ENCODE data around the gene FOXP3.

FOXP3 gene

DNA sequence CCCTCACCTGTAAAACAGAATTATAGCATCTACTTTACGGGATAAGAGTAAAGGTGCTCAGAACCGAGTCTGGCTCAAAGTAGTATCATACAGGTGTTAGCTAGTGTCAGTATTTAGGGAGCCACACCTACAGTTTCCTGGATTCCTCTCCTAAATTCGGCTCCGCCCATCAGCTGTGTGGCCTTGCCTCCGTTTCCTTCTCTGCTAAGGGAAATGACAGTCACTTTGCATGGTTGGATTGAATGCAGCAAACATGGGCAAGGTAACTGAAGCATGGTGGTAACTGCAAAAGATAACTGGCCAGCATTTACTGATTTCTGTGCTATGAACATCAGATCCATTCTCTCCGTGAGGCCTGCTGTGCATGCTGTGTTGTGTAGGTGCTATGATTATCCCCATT lies 7.9 kb upstream of the FOXP3 start:
- DNase-seq, result no peak

DNA sequence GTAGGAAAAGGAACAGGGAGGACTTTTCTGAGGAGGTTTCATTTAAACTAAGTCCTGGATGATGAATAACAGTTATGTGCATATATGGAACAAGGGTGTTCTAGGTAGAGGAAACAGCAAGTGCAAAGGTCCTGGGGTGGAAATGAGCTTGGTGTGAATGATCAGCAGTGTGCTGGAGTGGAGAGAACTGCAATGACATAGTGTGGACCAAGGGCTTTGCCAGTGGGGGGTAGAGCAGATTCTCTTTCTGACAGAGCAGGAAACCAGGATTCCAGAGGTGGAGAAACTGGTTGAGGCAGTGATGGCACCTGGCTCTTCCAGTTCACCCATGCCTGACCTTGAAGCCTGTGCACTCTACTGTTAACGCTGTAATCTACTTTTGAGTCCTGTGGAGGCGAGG lies 6.8 kb upstream of the FOXP3 start:
- no peak for DNase-seq

DNA sequence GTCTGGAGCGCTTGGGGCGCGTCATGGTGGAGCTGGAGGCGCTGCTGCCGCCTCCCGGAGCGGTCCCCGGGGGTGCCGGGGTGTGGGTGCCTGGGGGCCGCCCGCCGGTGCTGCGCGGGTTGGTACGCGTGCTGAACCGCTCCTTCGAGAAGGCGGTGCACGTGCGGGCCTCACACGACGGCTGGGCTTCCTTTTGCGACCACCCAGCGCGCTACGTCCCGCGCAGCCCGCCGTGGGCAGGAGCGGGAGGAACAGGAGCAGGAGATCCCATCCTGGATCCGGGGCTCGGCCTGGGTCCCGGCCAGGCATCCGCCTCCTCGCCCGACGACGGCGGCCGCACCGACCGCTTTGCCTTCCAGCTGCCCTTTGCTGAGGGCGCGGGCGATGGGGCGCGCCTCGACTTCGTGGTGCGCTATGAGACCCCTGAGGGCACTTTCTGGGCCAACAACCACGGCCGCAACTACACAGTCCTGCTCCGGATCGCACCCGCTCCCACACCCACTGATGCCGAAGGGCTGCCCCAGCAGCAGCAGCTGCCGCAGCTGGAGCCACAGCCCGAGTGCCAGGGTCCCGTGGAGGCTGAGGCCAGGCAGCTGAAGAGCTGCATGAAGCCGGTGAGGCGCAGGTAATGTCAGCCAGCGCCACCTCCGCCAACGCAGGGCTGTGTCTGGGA lies 5.9 kb upstream of the FOXP3 start:
- DNase-seq, result no peak

DNA sequence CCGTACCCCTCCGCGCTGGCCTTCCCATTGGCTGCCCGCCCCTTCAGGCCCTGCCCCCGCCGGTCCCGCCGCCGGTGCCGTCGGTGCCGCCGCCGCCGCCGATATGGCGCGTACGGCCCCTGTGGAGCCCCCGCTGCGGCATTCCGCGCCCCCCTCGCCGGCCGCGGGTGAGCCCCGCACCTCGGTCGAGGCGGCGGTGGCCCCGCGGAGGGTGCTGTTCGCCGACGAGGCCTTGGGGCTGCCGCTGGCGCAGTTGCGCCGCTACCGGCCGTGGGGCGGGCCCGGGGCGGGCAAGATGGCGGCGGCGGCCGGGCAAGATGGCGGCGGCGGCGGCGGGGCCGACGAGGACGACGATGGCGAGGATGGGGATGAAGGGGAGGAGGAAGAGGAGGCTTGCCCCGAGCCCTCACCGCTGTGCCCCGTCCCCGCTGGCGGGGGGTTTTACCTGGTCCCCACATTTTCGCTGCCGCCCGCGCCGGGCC lies 5.3 kb upstream of the FOXP3 start, which contains the start of gene PPP1R3F:
TSS of gene PPP1R3F (plus strand) at position 27 of the 482 bp plus-strand sequence. CDS start at position 104, 77 bp downstream.
- DNase-seq, result no peak

DNA sequence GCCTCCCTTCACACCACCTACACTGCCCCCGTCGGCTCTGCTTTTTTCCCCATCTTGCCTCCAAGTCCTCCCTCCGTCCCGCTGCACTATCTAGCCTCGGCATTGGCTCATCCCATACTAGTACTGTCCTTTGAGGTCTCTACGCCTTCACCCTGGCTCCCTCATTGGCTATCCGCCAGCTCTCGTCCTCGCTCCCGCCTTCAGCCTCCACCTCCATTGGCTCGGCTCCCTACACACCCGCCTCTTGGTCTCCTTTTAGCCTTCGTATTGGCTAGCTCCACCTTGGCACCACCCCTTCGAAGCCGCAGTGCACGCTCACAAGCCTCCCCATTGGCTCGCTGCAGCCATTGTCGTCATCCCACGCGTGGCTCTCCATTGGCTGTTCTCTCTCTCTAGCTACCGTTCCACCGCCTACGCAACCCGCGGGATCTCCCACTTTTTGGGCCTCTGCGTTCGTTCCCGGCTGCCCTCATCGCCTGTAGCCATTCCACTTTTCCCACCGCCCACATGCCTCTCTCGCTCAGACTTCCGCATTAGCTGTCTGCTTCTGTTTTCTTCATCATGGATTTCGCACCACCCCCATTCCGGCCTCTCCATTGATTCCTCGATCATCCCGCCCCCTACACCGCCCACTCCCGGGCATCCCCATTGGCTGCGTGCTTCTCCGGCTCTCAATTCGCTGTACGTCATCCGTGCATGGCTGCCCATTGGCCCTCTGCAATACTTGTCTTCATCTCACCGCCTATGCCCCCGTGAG lies 4.7 kb upstream of the FOXP3 start:
- DNase-seq, result peak; percentile 93

DNA sequence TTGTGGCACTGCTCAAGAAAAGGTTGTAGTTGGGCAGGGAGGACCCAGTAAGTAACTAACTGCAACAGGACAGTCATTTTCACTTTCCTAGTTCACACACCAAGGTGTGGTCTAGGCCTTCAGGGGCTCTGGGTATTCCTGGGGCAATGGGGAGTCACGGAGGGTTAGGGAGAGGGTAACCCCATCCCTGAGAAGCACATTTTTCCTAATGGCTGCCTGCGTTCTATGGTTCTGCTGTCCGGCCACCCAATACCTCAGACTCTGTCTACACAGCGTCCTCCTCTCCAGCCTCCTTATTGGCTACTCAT lies 4.1 kb upstream of the FOXP3 start:
- DNase-seq, result no peak

DNA sequence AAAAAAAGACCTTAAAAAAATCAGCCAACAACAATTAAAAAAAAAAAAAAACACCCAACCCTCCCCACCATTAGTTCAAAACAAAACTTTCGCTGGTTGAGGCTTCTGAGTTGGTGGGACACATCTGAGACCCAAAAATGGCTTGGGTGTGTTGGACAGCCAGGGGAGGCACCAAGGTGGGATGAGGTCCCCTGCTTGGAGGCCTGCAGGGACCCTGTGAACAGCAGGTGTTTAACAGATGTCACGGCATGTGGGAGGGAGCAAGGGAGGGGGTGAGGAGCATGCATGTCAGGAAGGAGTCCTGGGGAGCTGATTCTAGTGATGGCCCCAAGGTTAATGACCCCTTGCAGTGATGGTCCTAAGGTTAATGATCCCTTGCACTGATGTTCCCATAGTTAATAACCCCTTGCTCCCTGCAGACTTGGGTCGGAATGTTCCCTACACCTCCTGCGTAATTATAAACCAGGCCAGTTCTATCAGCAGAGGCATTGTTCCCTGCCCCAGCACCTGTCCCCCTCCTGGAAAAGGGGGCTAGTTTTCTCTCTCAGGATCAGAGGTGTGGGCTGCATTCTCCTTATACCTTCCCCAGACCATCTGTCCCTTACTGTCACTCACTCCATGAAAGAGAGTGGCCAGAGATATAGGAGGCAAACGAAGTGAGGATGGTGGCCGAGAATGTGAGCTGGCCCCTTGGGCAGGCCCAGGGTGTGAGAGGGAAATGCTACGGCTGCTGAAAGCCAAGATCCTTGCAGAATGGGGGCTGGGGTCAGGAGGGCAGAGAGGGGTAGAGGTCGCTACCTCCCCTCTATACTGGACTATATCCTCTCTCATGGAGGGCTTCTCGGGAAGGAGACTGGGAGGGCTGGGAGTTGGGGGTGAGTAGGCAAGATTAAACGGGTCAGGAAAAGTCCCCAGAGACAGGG lies 2.3 kb upstream of the FOXP3 start:
- DNase-seq, result no peak

DNA sequence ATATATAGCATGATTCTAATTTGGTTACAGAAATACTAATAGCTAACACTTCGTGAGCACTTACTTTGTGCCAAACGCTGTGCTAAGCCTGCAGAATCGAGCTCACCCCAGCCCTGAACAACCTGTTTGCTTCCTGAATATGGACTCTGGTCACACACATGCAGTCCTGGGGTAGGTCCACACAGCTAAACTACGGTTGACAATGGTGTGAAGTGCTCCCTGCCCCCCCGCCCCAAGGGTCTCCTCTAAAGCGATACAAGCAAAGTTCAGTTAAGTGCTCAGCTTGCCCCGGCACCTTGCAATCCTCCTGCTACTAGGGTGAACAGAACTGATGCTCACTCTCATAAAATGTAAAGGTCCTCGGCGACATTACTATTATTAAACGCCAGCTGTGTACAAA lies 879 bp downstream of the FOXP3 start:
- no peak for DNase-seq

DNA sequence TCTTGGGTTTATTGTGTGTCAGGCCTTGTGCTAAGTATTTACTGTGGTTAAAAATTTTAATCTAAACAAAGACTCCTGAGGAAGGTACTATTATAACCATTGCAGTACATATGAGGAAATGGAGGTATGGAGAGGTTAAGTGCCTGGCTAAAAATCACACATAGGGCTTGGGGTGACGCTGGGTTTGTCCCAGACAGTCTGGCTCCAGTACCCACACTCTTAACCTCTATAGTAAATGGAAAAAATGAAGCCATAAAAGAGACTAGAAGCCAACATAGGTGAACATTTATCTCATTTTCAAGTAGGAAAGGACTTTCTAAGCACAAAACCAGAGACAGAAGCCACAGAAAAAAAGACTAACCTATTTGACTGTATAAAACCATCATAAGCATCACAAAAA lies 1.9 kb downstream of the FOXP3 start:
- DNase-seq, result no peak

DNA sequence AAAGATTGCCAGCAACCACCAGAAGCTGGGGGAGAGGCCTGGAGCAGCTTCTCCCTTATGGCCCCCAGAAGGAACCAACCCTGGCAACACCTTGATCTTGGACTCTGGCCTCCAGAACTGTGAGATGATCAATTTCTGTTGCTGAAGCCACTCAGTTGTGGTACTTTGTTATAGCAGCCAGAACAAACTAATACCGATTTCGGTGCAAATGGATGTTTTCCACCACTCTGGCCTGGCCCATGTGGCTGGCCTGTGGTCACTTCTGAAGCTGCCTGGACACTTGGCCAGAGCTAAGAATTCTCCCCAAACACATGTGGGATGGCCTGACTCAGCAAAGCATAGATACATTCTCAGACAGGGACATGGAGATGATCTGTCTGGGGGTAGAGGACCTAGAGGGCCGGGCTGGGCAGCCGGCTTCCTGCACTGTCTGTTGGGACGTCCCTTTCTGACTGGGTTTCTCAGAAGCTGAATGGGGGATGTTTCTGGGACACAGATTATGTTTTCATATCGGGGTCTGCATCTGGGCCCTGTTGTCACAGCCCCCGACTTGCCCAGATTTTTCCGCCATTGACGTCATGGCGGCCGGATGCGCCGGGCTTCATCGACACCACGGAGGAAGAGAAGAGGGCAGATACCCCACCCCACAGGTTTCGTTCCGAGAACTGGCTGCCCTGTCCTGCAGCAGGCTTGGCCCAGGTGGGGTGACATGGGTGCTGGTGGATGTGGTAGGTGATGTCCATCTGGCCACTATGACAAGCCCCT lies 4.1 kb downstream of the FOXP3 start:
- DNase-seq, result no peak

DNA sequence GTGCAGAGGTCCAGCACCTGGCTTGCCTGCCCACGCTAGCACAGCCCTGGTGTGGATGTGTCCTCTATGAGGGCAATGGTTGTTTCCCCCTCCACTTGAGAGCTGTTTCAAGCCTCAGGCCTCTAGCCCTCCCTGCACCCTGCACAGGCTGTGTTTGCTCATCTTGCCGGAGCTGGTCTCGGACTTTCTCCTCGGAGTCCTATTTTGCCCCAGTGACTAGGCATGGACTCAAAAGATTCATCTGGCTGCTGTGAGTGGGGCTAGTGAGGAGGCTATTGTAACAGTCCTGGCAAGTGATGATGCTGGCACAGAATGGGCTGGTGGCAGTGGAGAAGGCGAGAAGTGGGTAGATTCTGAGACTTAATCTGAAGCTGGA lies 5.8 kb downstream of the FOXP3 start:
- DNase-seq, result no peak

DNA sequence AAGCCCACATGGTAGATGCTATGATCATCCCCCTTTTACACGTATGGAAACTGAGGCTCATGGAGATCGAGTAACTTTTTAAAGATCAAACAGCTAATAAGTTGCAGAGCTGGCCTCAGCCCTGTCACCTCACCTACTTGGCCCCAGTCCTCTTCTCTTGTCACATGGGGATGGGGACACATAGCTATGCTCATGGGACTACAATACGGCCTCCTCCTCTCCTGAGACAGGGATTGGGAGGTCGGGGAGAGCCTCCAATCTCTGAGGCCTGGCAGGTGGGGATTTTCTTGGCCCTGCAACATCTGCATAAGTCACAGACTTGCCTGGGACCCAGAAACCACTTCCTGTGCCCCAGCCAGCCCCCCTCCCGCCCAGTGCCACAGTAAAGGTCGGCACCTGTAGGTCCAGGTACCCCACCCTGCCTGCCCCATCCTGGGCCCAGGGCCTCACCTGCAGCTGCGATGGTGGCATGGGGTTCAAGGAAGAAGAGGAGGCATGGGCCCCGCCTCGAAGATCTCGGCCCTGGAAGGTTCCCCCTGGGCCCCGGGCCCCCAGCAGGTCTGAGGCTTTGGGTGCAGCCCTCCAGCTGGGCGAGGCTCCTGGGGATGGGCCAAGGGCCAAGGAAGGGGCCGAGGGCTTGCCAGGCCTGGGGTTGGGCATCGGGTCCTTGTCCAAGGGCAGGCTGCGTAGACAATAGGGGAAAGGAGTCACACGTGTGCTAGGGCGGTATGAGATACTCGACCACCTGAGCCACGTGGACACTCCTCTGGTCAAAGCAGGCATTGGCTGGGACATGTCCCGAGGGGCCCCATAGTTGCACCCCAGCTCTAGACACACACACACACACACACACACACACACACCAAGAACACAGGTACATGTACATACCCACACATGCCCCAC lies 6.4 kb downstream of the FOXP3 start:
- DNase-seq, result no peak

DNA sequence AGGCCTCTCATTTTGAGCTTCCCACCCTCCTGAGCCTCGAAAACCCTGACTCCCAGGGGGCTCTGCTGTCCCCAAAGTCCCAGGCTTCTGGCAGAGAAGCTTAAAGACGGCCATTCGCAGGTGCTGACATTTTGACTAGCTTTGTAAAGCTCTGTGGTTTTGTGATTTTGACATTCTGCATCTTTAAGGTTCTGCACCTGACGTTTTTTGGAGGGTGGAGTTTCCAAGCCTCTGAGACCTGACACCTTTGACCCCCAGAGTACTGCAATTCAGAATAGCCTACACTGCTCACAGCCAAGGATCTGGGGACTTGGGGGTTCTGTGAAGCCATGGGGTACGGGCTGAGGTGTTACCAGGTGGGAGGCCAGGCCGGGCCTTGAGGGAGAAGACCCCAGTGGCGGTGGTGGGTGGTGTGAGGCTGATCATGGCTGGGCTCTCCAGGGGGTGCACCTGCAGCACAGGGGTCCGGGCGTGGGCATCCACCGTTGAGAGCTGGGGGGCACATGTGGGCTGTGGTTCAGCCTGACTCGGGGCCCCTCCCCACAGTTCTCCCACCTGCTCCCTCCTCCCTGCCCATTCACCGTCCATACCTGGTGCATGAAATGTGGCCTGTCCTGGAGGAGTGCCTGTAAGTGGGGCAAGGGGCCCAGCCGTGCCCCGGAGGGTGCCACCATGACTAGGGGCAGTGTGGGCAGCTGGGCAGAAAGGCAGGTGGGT lies 7.3 kb downstream of the FOXP3 start:
- no peak for DNase-seq

DNA sequence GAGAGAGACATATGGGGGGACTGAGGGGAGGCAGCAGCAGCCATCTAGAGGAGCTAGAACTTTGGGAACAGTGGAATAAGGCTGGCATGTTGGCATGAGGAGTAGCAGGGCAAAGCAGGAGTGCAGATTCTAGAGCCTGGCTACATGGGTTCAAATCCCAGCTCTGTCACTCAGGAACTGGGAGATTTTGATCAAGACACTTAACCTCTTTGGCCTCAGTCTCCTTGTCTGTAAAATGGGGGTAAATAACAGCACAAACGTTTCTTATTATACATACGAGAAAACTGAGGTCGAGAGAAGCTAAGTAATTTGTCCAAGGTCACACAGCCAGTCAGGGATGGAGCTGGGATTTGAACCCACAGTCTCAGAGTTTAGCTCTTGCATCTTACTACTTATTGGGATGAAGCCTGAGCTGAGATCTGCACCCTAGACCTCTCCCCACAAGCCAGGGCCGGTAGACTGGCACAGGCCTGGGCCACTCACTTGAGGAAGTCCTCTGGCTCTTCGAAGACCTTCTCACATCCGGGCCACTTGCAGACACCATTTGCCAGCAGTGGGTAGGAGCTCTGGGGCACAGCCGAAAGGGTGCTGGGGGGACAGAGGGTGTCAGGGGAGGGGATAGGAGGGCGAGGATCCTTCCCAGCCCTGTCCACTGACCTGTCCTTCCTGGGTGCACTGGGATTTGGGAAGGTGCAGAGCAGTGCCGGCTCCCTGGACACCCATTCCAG lies 8.1 kb downstream of the FOXP3 start:
- no peak for DNase-seq

DNA sequence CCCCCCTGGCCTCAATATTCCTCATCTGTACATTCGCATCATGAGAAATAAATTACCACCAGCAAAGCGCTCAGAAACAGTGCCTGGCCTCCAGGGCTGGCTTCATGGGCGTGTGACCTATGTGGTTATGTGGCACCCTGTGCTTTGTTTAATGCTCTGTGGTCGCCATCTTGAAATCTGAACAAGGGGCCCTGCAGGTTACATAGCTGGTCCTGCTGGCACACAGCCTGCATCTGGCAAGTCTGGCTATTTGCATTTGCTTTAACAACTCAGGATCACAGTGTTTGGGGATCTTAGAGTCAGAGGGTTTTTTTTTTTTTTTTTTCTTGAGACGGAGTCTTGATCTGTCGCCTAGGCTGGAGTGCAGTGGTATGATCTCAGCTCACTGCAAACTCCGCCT lies 9.9 kb downstream of the FOXP3 start:
- DNase-seq, result no peak

DNA sequence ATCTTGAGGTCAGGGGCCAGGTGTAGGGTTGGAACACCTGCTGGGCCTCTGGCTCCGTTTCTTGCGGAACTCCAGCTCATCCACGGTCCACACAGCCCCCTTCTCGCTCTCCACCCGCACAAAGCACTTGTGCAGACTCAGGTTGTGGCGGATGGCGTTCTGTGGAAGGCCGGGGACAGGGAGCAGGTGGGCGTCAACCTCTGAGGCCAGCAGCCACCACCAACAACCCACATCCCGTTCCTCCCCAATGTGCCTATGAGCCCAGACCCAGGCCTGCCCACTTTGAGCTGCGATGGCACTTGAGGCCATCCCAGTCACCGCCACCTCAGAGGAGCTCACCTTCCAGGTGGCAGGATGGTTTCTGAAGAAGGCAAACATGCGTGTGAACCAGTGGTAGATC lies 13.2 kb downstream of the FOXP3 start:
- no peak for DNase-seq

DNA sequence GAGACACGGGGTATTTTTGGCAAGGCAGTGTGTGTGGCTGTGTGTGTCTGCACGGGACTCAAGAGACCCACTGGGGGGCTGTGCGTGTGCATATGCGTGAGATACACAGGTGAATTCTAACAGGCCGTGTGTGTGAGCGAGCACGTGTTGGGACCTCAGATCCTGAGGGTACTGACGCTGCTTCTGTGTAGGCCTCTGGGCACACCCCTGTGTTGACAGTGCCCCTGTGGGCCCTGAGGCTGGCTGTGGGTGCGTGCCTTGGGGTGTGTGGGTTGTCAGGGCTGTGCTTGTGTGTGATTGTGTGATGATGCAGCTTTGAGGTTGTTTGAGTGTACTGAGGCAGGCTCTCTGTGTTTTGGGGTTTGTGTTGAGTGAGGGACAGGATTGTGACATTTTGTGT lies 13.9 kb downstream of the FOXP3 start:
- DNase-seq, result no peak

DNA sequence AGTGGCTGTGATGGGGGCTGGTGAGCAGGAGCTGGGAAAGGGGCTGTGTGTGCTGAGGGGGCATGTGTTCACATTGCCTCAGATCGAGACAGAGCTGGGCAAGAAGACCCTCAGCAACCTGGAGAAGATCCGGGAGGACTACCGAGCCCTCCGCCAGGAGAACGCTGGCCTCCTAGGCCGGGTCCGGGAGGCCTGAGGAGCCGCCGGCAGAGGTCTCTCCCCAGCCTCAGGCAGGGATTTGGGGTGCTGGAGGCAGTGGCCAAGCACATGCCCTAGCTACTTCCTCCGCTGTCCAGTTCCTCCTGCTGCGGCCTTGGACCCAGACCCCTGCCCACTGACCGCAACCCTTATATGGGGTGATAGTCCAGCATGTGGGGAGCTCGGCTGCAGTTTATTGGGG lies 14.4 kb downstream of the FOXP3 start:
- DNase-seq, result no peak

DNA sequence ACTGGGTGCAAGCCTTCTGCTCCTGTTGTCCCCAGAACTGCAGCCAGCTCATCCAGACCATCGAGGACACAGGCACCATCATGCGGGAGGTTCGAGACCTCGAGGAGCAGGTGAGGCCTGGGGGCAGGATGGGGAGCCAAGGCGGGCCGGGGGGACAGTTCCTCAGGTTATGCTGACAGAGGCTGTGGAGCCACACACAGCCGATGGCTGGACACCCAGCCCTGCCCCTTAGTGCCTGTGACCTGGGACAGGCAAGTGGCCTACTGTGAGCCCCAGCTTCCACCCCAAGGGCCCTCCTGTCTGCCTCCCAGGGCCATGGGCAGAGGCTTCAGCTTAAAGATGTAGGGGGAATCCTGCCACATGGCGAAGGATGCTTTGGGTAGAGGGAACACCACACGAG lies 14.9 kb downstream of the FOXP3 start:
- DNase-seq, result no peak

DNA sequence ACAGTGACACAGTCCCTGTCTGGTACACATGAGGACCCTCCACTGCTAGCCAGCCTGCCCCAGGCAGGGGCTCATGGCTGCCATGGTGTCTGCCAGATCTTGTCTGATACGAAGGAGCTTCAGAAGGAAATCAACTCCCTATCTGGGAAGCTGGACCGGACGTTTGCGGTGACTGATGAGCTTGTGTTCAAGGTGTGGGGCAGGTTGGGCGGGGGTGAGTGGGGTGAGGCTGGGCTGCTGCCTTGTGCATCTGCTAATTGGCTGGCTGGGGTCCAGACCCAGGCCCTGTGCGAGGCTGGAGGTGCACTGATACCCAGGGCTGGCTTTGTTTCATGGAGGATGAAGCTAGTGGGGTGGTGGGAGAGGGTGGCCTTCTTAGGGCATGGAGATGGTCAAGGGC lies 15.4 kb downstream of the FOXP3 start:
- no peak for DNase-seq
